GM21423 (cell line): Measurements from ENCODE around the gene ADRA1B.

Experiments
- ATAC-seq: cut with Tn5 transposase; IDR thresholded peaks from one replicate; pipeline ENCODE4 v1.9.1; 2021; ENCODE audit warnings: mild to moderate bottlenecking, moderate library complexity; ENCODE audit not compliant: unreplicated experiment

Gene ADRA1B

GRCh38 chr5:159915904-159916840 lies at the start of gene ADRA1B:
TSS of gene ADRA1B (plus strand) at chr5:159916482. CDS start at chr5:159916906, 424 bp downstream.
- ATAC-seq: no peak

GRCh38 chr5:159873680-159874079 lies 42.6 kb upstream of the ADRA1B start:
- no peak for ATAC-seq

GRCh38 chr5:159874263-159874662 lies 42.0 kb upstream of the ADRA1B start:
- ATAC-seq: no peak

GRCh38 chr5:159877016-159877415 lies 39.3 kb upstream of the ADRA1B start:
- ATAC-seq: no peak

GRCh38 chr5:159877894-159878448 lies 38.3 kb upstream of the ADRA1B start:
- ATAC-seq: no peak

GRCh38 chr5:159878988-159879471 lies 37.3 kb upstream of the ADRA1B start:
- ATAC-seq: no peak

GRCh38 chr5:159880676-159881075 lies 35.6 kb upstream of the ADRA1B start:
- ATAC-seq: no peak

- no peak for ATAC-seq
These were observed 34.3 kb upstream of the ADRA1B start for GRCh38 chr5:159881967-159882366.

GRCh38 chr5:159883522-159883950 lies 32.7 kb upstream of the ADRA1B start:
- ATAC-seq: no peak

GRCh38 chr5:159884917-159885620 lies 31.2 kb upstream of the ADRA1B start:
- no peak for ATAC-seq

GRCh38 chr5:159886296-159886695 lies 30.0 kb upstream of the ADRA1B start:
- no peak for ATAC-seq

- no peak for ATAC-seq
These were observed 29.2 kb upstream of the ADRA1B start for GRCh38 chr5:159887050-159887449.

GRCh38 chr5:159888860-159889259 lies 27.4 kb upstream of the ADRA1B start:
- ATAC-seq: no peak

GRCh38 chr5:159890141-159890540 lies 26.1 kb upstream of the ADRA1B start:
- no peak for ATAC-seq

GRCh38 chr5:159891371-159891770 lies 24.9 kb upstream of the ADRA1B start:
- ATAC-seq: no peak

- ATAC-seq: no peak
These were observed 23.1 kb upstream of the ADRA1B start for GRCh38 chr5:159893040-159893695.

GRCh38 chr5:159894149-159894720 lies 22.0 kb upstream of the ADRA1B start:
- no peak for ATAC-seq

- no peak for ATAC-seq
These were observed 18.4 kb upstream of the ADRA1B start for GRCh38 chr5:159897786-159898393.

GRCh38 chr5:159899067-159900049 lies 16.9 kb upstream of the ADRA1B start:
- ATAC-seq: no peak
